Neural cell (in vitro differentiated cells): ENCODE measurements around the gene ZNF30. TPM values are rescaled to one million over a fixed set of nuclear protein-coding genes. Genes with fewer than 3 reads are reported as not detected.

Source experiments
- H2AFZ ChIP-seq: fragments of 200-600, 300-800 bp; sonication (generic), shearing (Covaris generic); 2 replicates; pipeline ENCODE4 v1.6.0; 2014; ENCODE audit warnings: low read depth, mild to moderate bottlenecking, antibody characterized with exemption, low read length, moderate library complexity
- H3F3A ChIP-seq: fragments of 200-600 bp; shearing (Covaris generic); 2 replicates; pipeline ENCODE4 v1.6.1; 2016; ENCODE audit warnings: mild to moderate bottlenecking, moderate library complexity, mixed read lengths, antibody characterized with exemption, low read length; ENCODE audit not compliant: insufficient read depth, poor library complexity, severe bottlenecking
- H3K27ac ChIP-seq: fragments of 200-600, 300-800 bp; sonication (generic), shearing (Covaris generic); 2 replicates; pipeline ENCODE4 v1.5.1; 2014; ENCODE audit warnings: mild to moderate bottlenecking, low read length, moderate library complexity
- H3K27me3 ChIP-seq: fragments of 300-800, 200-600 bp; sonication (generic), shearing (Covaris generic); 2 replicates; pipeline ENCODE4 v1.6.0; 2014; ENCODE audit warnings: mild to moderate bottlenecking, low read depth, low read length, moderate library complexity; ENCODE audit not compliant: insufficient read depth
- H3K36me3 ChIP-seq: fragments of 300-800, 200-600 bp; sonication (generic), shearing (Covaris generic); 2 replicates; pipeline ENCODE4 v1.5.1; 2014; ENCODE audit warnings: mild to moderate bottlenecking, antibody characterized with exemption, low read length, moderate library complexity; ENCODE audit not compliant: insufficient read depth
- H3K4me2 ChIP-seq: fragments of 300-800, 200-600 bp; sonication (generic), shearing (Covaris generic); 2 replicates; pipeline ENCODE4 v1.6.0; 2014; ENCODE audit warnings: mild to moderate bottlenecking, low read length
- H3K4me3 ChIP-seq: fragments of 300-800, 200-600 bp; sonication (generic), shearing (Covaris generic); 2 replicates; pipeline ENCODE4 v1.5.1; 2014; ENCODE audit warnings: mild to moderate bottlenecking, low read length, moderate library complexity
- H3K79me2 ChIP-seq: fragments of 200-600 bp; shearing (Covaris generic); replicated peaks from 2 replicates; pipeline ENCODE4 v1.6.0; 2014; ENCODE audit warnings: mild to moderate bottlenecking, low read length, moderate library complexity; ENCODE audit not compliant: insufficient read depth
- H3K9ac ChIP-seq: fragments of 300-800, 200-600 bp; sonication (generic), shearing (Covaris generic); 2 replicates; pipeline ENCODE4 v1.6.1; 2016; ENCODE audit warnings: mild to moderate bottlenecking, low read length, mixed read lengths
- H3K9me2 ChIP-seq: fragments of 200-600 bp; shearing (Covaris generic); 2 replicates; pipeline ENCODE4 v1.6.1; 2016; ENCODE audit warnings: mild to moderate bottlenecking, low read length, mixed read lengths; ENCODE audit not compliant: insufficient read depth
- H3K9me3 ChIP-seq: fragments of 200-600, 300-800 bp; sonication (generic), shearing (Covaris generic); 2 replicates; pipeline ENCODE4 v1.6.1; 2016; ENCODE audit warnings: mild to moderate bottlenecking, mixed run types, low read length, moderate library complexity, mixed read lengths
- H4K20me1 ChIP-seq: fragments of 200-600 bp; shearing (Covaris generic); 2 replicates; pipeline ENCODE4 v1.6.1; 2016; ENCODE audit warnings: mild to moderate bottlenecking, mixed run types; ENCODE audit not compliant: insufficient read depth
- EP300 ChIP-seq: fragments of 450-650 bp; conservative IDR thresholded peaks from 2 replicates; pipeline ENCODE4 v1.6.1; 2014; ENCODE audit warnings: antibody characterized with exemption, mild to moderate bottlenecking, moderate library complexity; ENCODE audit not compliant: poor library complexity, severe bottlenecking
- EZH2 ChIP-seq: fragments of 200-600, 300-800 bp; shearing (Covaris generic), sonication (generic); IDR thresholded peaks from 2 replicates; pipeline ENCODE4 v1.6.1; 2014; ENCODE audit warnings: antibody characterized with exemption, low read length, borderline replicate concordance, mild to moderate bottlenecking; ENCODE audit not compliant: insufficient read depth, poor library complexity, severe bottlenecking
- MXI1 ChIP-seq: fragments of 450-650 bp; conservative IDR thresholded peaks from 2 replicates; pipeline ENCODE4 v1.6.1; 2014; ENCODE audit warnings: antibody characterized with exemption, mild to moderate bottlenecking; ENCODE audit not compliant: poor library complexity, severe bottlenecking
- POLR2AphosphoS5 ChIP-seq: IDR thresholded peaks from 2 replicates; pipeline ENCODE4 v1.6.1; 2012
- RAD21 ChIP-seq: fragments of 450-650 bp; conservative IDR thresholded peaks from 2 replicates; pipeline ENCODE4 v1.6.1; 2014; ENCODE audit warnings: antibody characterized with exemption, mild to moderate bottlenecking, moderate library complexity
- SMC3 ChIP-seq: fragments of 450-650 bp; conservative IDR thresholded peaks from 2 replicates; pipeline ENCODE4 v1.6.1; 2014; ENCODE audit warnings: antibody characterized with exemption, mild to moderate bottlenecking, moderate library complexity; ENCODE audit not compliant: poor library complexity
- TAF1 ChIP-seq: IDR thresholded peaks from 2 replicates; pipeline ENCODE4 v1.6.1; 2012; ENCODE audit warnings: low read depth
- polyA plus RNA-seq: library from polyadenylated mRNA; depleted of rRNA; stranded (reverse); fragments of >200 nt; gene quantifications from 2 replicates; pipeline ENCODE4 v1.2.3, GENCODE V29; 2014
- TF ChIP-seq, protein P1 (sequence below): IDR thresholded peaks from 2 replicates; pipeline ENCODE4 v1.6.1; 2012; ENCODE audit warnings: borderline replicate concordance
- TF ChIP-seq, protein P2 (sequence below): fragments of 450-650 bp; IDR thresholded peaks from 2 replicates; pipeline ENCODE4 v1.5.1; 2014; ENCODE audit warnings: antibody characterized with exemption, mild to moderate bottlenecking, moderate library complexity; ENCODE audit not compliant: poor library complexity, severe bottlenecking

Gene ZNF30
- polyA plus RNA-seq, 1 donor from 2014 or later, result 17.6 TPM

DNA sequence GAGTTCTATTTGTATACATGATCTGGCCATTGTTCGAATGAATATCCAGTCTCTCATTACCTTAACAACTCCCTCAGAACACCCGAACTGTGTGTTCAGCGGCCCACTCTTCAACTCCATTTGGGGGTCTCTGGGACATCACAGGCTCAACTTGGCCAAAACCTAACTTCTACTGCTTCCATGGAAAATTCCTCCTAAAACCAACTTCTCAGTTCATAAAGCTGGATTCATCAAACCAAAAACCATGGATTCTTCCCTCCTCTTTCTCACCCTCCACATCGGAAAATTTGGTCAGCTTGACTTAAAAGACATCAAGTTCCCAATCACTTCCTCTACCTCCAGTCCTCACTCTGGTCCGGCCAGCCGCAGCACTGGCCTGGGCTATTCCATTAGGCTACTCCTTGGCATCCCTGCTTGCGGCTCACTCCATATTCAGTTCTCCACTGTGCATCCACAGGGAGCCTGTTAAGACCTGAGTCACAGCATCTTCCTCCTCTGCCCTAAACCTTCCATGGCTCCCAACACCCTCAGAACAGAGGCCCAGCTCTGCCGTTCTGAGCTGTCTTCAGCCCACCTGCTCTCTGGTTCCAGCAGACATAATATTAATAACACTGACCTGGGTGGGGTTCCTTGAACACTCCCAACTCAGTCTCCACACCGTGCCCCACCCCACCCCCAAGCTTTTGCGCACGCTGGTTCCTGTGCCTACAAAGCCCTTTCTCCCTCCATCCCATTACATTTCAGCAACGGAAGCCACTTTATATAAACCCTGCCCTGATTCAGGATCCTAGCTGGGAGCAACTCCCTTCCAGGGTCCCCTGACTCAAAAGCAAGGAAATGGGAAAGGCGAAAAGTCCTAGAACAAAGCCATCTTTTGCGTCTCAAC lies 36.2 kb downstream of the ZNF30 start:
- Histone ChIP-seq H3K9ac (peak overlapping the region; percentile 72), H3K4me3 (peak overlapping the region; percentile 92), H3K36me3 (peaks cover 11% of the 10 kb centered on the region), H4K20me1 (no peaks in the 10 kb centered on the region), H3K4me2 (peak overlapping the region; percentile 89), H3K27ac (no peak overlapping the region), H2AFZ (peak overlapping the region; percentile 69), H3K27me3 (no peaks in the 10 kb centered on the region), H3K9me2 (no peaks in the 10 kb centered on the region), H3F3A (no peaks in the 10 kb centered on the region), H3K79me2 (peaks cover 6% of the 10 kb centered on the region), H3K9me3 (peaks cover 5% of the 10 kb centered on the region)
- TF ChIP-seq, protein P1, sequence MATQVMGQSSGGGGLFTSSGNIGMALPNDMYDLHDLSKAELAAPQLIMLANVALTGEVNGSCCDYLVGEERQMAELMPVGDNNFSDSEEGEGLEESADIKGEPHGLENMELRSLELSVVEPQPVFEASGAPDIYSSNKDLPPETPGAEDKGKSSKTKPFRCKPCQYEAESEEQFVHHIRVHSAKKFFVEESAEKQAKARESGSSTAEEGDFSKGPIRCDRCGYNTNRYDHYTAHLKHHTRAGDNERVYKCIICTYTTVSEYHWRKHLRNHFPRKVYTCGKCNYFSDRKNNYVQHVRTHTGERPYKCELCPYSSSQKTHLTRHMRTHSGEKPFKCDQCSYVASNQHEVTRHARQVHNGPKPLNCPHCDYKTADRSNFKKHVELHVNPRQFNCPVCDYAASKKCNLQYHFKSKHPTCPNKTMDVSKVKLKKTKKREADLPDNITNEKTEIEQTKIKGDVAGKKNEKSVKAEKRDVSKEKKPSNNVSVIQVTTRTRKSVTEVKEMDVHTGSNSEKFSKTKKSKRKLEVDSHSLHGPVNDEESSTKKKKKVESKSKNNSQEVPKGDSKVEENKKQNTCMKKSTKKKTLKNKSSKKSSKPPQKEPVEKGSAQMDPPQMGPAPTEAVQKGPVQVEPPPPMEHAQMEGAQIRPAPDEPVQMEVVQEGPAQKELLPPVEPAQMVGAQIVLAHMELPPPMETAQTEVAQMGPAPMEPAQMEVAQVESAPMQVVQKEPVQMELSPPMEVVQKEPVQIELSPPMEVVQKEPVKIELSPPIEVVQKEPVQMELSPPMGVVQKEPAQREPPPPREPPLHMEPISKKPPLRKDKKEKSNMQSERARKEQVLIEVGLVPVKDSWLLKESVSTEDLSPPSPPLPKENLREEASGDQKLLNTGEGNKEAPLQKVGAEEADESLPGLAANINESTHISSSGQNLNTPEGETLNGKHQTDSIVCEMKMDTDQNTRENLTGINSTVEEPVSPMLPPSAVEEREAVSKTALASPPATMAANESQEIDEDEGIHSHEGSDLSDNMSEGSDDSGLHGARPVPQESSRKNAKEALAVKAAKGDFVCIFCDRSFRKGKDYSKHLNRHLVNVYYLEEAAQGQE, result no peak
- TF ChIP-seq MXI1, result no peak
- no peak for TF ChIP-seq RAD21
- TF ChIP-seq SMC3, result no peak
- TF ChIP-seq EZH2, result no peak
- no peak for TF ChIP-seq TAF1
- TF ChIP-seq EP300, result no peak
- TF ChIP-seq, protein P2, sequence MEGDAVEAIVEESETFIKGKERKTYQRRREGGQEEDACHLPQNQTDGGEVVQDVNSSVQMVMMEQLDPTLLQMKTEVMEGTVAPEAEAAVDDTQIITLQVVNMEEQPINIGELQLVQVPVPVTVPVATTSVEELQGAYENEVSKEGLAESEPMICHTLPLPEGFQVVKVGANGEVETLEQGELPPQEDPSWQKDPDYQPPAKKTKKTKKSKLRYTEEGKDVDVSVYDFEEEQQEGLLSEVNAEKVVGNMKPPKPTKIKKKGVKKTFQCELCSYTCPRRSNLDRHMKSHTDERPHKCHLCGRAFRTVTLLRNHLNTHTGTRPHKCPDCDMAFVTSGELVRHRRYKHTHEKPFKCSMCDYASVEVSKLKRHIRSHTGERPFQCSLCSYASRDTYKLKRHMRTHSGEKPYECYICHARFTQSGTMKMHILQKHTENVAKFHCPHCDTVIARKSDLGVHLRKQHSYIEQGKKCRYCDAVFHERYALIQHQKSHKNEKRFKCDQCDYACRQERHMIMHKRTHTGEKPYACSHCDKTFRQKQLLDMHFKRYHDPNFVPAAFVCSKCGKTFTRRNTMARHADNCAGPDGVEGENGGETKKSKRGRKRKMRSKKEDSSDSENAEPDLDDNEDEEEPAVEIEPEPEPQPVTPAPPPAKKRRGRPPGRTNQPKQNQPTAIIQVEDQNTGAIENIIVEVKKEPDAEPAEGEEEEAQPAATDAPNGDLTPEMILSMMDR, result no peak
- no peak for TF ChIP-seq POLR2AphosphoS5

DNA sequence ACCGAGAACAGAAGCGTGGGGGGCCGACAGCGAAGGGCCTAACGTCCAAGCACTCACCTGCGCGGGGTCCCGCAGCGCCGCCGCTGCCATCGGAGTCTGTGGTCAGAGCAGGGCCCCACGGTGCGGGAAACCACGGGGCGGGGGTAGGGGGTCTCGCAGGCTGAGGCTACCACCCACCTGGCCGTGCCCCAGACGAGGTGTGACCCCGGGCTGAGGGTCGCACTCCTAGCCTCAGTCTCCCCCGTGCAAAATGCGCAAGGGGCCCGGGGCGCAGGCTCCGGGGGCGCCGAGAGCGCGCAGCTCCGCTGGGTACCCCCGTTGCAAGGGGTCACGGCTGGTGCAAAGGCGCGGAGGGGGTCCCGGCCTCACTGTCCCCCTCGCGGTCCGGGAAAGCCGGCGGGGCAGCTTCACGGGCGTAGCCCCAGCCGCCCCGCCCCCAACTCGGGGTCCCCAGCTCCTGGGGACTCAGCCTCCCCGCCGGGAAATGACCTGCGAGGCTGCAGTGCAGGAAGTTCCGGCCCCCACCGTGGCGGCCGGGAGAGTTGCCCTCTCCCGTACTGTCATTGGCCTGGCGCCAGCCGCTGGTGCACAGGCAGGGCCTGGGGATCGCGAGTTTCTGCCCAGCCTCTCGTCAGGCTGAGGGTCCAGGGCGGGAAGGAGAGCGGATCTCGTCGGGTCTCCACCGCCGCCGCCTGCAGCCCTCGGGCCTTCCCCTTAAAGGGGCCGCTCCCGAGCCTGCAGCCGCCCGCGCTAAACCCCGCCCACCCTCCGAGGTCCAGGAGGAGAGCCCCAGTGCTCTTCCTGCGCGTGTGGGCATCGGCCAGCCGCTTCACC lies 37.1 kb downstream of the ZNF30 start, which contains the start of gene ZNF792:
Gene ZNF792, minus strand, starts transcription at position 657 of the 834 bp plus-strand sequence. Its CDS starts 567 bp downstream, at position 90.
- Histone ChIP-seq H2AFZ (peak within 1 kb of the TSS; percentile 69), H4K20me1 (no peaks in the 10 kb centered on the region), H3K79me2 (peaks cover 6% of the 10 kb centered on the region), H3K4me2 (peak within 1 kb of the TSS; percentile 89), H3K27ac (peak within 1 kb of the TSS; percentile 28), H3K36me3 (peaks cover 2% of the 10 kb centered on the region), H3K9me2 (no peaks in the 10 kb centered on the region), H3K9ac (peak within 1 kb of the TSS; percentile 72), H3K9me3 (no peaks in the 10 kb centered on the region), H3K27me3 (no peaks in the 10 kb centered on the region), H3K4me3 (peak within 1 kb of the TSS; percentile 92), H3F3A (no peaks in the 10 kb centered on the region)
- TF ChIP-seq MXI1 (peak; percentile 37), SMC3 (no peak), POLR2AphosphoS5 (peak; percentile 50), TAF1 (no peak), EZH2 (no peak)
- TF ChIP-seq, protein P1, result peak; percentile 60
